Immature natural killer cell (primary cell): ENCODE data around the gene RAD21L1. TPM values are rescaled to one million over a fixed set of nuclear protein-coding genes. Genes with fewer than 3 reads are reported as not detected.
"Not testable (repeated sequence)": the region's sequence is repeated elsewhere in the genome, so short reads cannot be mapped to it uniquely, and the experiment has no call there.

Source experiments
- DNase-seq, 3 donors: peaks; one replicate each; pipeline ENCODE4 v3.0.0; 2022; ENCODE audit warnings: mixed read lengths in 1 of 3
- H3K27ac Mint-ChIP-seq, 6 donors: one replicate each; pipeline ENCODE4 v1.8.0; 2020; ENCODE audit warnings: mixed read lengths in 6 of 6, mild to moderate bottlenecking in 5 of 6, inconsistent platforms in 4 of 6, moderate library complexity in 3 of 6
- H3K27me3 Mint-ChIP-seq, 3 donors: one replicate each; pipeline ENCODE4 v1.8.0; 2020 to 2021; ENCODE audit warnings: low read depth in 3 of 3, mild to moderate bottlenecking in 3 of 3, mixed read lengths in 3 of 3, moderate library complexity in 3 of 3, inconsistent platforms in 1 of 3
- H3K36me3 Mint-ChIP-seq, 3 donors: one replicate each; pipeline ENCODE4 v1.8.0; 2020; ENCODE audit warnings: mixed read lengths in 3 of 3, inconsistent platforms in 2 of 3, mild to moderate bottlenecking in 2 of 3
- H3K4me1 Mint-ChIP-seq, 2 donors: one replicate each; pipeline ENCODE4 v1.8.0; 2020; ENCODE audit warnings: inconsistent platforms in 2 of 2, mild to moderate bottlenecking in 2 of 2, mixed read lengths in 2 of 2, moderate library complexity in 1 of 2
- H3K4me3 Mint-ChIP-seq, 5 donors: one replicate each; pipeline ENCODE4 v1.8.0; 2020; ENCODE audit warnings: mild to moderate bottlenecking in 5 of 5, mixed read lengths in 5 of 5, inconsistent platforms in 3 of 5, moderate library complexity in 3 of 5
- H3K9me3 Mint-ChIP-seq, 6 donors: one replicate each; pipeline ENCODE4 v1.8.0; 2020; ENCODE audit warnings: mild to moderate bottlenecking in 6 of 6, mixed read lengths in 6 of 6, inconsistent platforms in 4 of 6, moderate library complexity in 3 of 6
- polyA plus RNA-seq, 3 donors: library from polyadenylated mRNA; unstranded; fragments of 300-500 nt; fragmentation: Illumina TruSeq; gene quantifications; one replicate each; pipeline ENCODE4 v1.2.3, GENCODE V29; 2021

RAD21L1 gene
- polyA plus RNA-seq, 3 donors from 2014 or later = not detected

DNA sequence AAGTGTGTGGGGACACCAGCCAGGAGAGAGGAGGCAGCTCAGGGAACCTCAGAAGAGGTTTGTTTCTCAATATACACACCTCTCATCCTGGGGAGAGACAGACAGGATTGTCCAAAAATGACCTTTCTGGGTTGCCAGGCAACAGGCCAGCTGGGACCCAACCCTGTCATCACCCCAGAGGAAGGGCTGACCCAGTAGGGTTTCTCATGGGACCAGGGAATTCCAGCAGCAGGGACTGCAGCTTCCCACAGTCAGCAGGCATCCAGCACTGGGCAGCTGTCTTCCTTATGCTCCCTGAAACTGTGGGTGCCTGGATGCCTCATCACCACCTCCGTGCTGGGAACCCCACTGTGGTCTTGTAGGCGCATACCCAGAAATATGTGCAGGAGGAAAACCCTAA is 21.3 kb upstream of the RAD21L1 start:
- no peak for DNase-seq
- Mint-ChIP-seq H3K9me3 (no peaks in the 10 kb centered on the region), H3K4me1 (no peaks in the 10 kb centered on the region), H3K27me3 (peaks cover 0 to 3% (median 2%) of the 10 kb centered on the region in 3 donors), H3K36me3 (no peaks in the 10 kb centered on the region), H3K4me3 (no peak overlapping the region), H3K27ac (no peak overlapping the region)

DNA sequence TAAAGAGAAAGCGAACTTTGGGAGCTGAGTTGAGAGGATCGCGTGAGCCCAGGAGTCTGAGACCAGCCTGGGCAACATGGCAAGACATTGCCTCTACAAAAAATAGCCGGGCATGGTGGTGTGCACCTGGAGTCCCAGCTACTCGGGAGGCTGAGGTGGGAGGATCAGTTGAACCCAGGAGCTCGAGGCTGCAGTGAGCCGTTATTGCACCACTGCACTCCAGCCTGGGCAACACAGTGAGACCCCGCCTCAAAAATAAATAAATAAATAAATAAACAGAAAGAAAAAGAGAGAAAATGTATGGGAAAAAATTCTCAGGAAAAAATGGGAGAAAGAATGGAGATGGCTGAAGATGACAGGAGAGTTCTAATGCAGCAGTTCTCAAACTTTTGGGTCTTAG is 20.0 kb upstream of the RAD21L1 start:
- H3K4me1 Mint-ChIP-seq = no peaks in the 10 kb centered on the region
- peaks cover 0 to 3% (median 2%) of the 10 kb centered on the region in 3 donors for H3K27me3 Mint-ChIP-seq
- DNase-seq = no peak
- H3K36me3 Mint-ChIP-seq = no peaks in the 10 kb centered on the region
- no peaks in the 10 kb centered on the region for H3K9me3 Mint-ChIP-seq
- no peak overlapping the region for H3K4me3 Mint-ChIP-seq
- no peak overlapping the region for H3K27ac Mint-ChIP-seq

DNA sequence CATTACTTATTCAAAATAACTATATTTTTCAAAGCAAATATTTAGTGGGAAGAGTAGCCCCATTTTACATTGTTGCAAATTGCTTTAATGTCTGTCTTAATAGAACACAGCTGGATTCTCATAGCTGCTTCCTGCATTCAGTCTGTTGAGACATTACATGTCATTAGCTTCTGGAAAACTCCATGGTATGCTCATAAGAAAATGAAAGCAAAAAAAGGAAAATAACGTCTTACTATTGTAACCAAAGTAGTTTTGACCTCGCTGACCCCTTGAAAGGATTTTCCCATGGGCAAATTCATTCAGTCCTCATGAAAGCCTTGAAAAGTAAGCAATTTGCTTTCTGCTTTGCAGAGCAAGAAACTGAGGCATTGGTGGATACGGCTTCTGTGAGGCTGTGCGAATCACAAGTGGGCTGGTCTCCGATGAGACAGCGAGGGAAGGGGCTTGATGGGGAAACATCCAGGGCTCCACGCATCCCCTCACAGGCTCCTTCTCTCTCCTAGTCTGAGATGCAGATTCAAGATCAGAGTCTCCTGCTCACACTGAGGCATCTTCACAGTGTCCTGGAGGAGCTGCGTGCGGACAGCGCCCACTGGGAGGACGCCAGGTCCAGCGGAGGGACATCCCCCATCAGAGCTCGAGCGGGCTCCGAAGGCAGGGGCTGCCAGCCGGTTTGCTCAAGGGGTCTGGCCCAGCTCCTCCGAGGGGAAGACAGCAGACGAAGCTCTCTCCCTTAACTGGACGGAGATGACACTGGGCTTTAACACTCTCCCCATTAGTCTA is 19.3 kb upstream of the RAD21L1 start:
- H3K27ac Mint-ChIP-seq = no peak overlapping the region
- no peak for DNase-seq
- no peaks in the 10 kb centered on the region for H3K4me1 Mint-ChIP-seq
- no peak overlapping the region for H3K4me3 Mint-ChIP-seq
- H3K9me3 Mint-ChIP-seq = no peaks in the 10 kb centered on the region
- peaks cover 0 to 3% (median 2%) of the 10 kb centered on the region in 3 donors for H3K27me3 Mint-ChIP-seq
- no peaks in the 10 kb centered on the region for H3K36me3 Mint-ChIP-seq

DNA sequence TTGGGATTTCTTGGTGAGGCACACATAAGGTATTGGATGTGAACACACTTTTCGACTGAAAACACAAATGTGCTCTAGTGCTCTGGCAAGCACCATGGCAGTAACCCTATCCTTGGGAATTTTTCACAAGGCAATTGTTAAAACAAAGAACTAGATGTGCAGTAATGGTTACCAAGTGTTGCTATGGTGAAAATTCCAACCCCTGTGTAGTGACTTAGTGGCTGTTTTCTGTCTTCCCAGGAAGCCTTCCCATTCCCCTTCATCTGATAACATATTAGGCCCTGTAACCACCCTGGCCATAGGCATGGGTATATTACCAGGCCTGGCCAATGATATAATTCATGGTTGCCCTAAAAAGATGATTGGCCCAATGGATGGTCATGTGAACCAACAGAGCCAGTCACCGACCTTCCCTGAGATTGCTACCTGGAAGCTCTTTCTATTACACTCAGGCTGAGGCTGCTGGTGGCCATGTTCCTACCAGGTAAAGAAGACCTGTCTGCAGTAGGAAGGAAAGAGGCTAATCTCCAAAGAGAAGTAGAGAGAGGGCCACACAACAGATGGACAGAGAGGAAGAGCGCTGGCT is 18.5 kb upstream of the RAD21L1 start:
- H3K4me3 Mint-ChIP-seq = no peak overlapping the region

DNA sequence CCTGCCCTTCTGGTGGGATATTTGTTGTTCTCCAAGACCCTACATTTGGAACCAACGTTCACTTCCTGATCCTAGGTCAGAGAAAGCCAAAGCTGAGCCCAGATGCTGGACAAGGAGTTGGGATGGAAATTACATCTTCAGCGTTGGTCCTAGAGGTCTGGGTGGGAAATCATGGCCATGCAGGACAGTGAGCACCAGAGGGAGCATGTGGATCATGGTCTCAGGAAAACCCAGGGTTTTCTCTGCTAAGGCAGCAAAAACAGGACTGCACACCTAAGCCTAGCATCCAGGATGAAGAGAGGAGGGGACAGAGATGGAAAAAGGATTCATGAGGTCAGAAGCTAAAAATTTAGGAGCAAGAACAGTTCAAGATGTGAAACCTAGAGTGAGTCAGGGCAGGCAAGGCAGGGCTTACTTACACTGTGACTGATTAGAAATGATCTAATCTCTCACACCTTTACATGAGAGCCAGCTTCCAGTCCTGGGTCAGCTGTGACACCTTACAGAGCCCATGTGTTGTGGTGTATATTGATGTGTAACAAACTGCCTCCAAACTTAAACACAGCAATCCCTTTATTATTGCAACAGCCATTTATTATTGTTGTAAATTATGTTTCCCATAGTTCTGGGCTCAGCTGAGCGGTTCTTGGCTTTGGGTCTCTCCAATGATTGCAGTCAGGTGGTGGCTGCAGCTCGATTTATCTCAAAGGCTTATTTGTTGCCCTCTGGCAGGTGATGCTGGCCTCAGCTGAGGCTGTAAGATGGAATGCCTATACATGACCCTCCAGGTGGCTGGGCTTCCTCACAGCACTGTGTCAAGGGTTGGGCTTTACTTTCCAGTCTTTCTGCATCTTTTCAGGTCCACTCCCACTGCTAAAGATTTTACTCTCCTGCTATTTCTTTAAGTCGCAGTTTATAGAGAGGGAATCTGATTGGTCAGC is 16.1 kb upstream of the RAD21L1 start:
- no peak overlapping the region for H3K4me3 Mint-ChIP-seq
- H3K27me3 Mint-ChIP-seq = peaks cover 0 to 4% (median 3%) of the 10 kb centered on the region in 3 donors
- no peak for DNase-seq
- H3K9me3 Mint-ChIP-seq = no peaks in the 10 kb centered on the region
- peaks cover 3 to 6% of the 10 kb centered on the region in 2 donors for H3K4me1 Mint-ChIP-seq
- no peak overlapping the region for H3K27ac Mint-ChIP-seq
- no peaks in the 10 kb centered on the region for H3K36me3 Mint-ChIP-seq

More for the DNA sequence above, 18.5 kb upstream of the RAD21L1 start:
- Mint-ChIP-seq H3K27me3 (peaks cover 0 to 6% (median 3%) of the 10 kb centered on the region in 3 donors), H3K27ac (no peak overlapping the region), H3K36me3 (no peaks in the 10 kb centered on the region), H3K9me3 (no peaks in the 10 kb centered on the region), H3K4me1 (no peaks in the 10 kb centered on the region)
- no peak for DNase-seq

GRCh38 chr20:1210501-1210900 is 15.3 kb upstream of the RAD21L1 start:
- no peak overlapping the region for H3K4me3 Mint-ChIP-seq
- peaks cover 3 to 6% of the 10 kb centered on the region in 2 donors for H3K4me1 Mint-ChIP-seq
- peaks cover 0 to 10% (median 5%) of the 10 kb centered on the region in 3 donors for H3K27me3 Mint-ChIP-seq
- no peak for DNase-seq
- H3K36me3 Mint-ChIP-seq = no peaks in the 10 kb centered on the region
- no peak overlapping the region for H3K27ac Mint-ChIP-seq
- no peaks in the 10 kb centered on the region for H3K9me3 Mint-ChIP-seq

- H3K9me3 Mint-ChIP-seq = no peaks in the 10 kb centered on the region
- no peak overlapping the region for H3K4me3 Mint-ChIP-seq
- peaks cover 3 to 6% of the 10 kb centered on the region in 2 donors for H3K4me1 Mint-ChIP-seq
- H3K36me3 Mint-ChIP-seq = no peaks in the 10 kb centered on the region
- DNase-seq = no peak
- no peak overlapping the region for H3K27ac Mint-ChIP-seq
- H3K27me3 Mint-ChIP-seq = peaks cover 0 to 11% (median 5%) of the 10 kb centered on the region in 3 donors
These were observed 13.8 kb upstream of the RAD21L1 start for GRCh38 chr20:1212023-1212422.

DNA sequence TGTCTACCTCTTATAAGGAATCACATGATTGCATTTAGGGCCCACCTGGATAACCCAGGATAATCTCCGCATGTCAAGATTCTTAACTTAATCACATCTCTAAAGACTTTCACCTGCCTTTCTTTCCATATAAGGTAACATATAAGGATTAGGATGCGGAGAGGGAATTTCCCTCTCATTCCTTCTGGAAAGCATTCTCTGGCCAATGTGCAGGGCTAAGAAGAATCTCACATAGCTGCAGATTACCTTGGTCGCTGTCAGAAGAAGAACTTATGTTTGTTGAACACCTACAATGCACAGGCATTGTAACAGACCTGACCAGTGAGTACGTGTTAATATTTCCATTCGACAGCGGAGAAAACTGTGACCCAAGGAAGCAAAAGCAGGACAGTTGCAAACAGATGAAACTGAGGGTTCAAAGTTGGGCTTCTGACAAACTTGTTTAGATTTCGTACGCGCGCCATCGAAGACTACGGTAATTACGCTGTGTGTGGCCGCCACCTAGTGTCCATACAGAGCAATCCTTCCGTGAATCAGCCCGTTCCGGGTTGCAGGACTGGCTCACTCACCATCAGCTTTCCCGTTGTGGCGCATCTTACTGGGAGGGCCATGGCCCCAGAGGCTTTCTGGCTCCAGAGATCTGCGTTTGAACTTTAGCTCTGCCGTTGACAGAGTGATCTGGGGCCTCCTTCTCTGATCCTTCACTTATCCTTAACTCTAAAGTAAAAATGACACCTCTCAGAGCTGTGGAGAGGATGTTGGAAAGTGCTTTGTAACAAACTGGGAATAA is 13.0 kb upstream of the RAD21L1 start:
- Mint-ChIP-seq H3K36me3 (no peaks in the 10 kb centered on the region), H3K27me3 (peaks cover 0 to 11% (median 5%) of the 10 kb centered on the region in 3 donors), H3K9me3 (no peaks in the 10 kb centered on the region), H3K4me3 (no peak overlapping the region), H3K4me1 (peaks cover 3 to 6% of the 10 kb centered on the region in 2 donors), H3K27ac (no peak overlapping the region)
- DNase-seq = peak; percentile 22 to 41 (median 27)

- no peak overlapping the region for H3K4me3 Mint-ChIP-seq
- no peak for DNase-seq
- H3K27me3 Mint-ChIP-seq = peaks cover 0 to 13% (median 4%) of the 10 kb centered on the region in 3 donors
- no peaks in the 10 kb centered on the region for H3K36me3 Mint-ChIP-seq
- no peak overlapping the region for H3K27ac Mint-ChIP-seq
- peaks cover 3 to 6% of the 10 kb centered on the region in 2 donors for H3K4me1 Mint-ChIP-seq
- H3K9me3 Mint-ChIP-seq = no peaks in the 10 kb centered on the region
These were observed 11.0 kb upstream of the RAD21L1 start for GRCh38 chr20:1214838-1215261.

- no peaks in the 10 kb centered on the region for H3K36me3 Mint-ChIP-seq
- no peaks in the 10 kb centered on the region for H3K9me3 Mint-ChIP-seq
- H3K4me1 Mint-ChIP-seq = peaks cover 3 to 6% of the 10 kb centered on the region in 2 donors
- no peak for DNase-seq
- peaks cover 3 to 17% (median 4%) of the 10 kb centered on the region in 3 donors for H3K27me3 Mint-ChIP-seq
- H3K4me3 Mint-ChIP-seq = no peak overlapping the region
- no peak overlapping the region for H3K27ac Mint-ChIP-seq
These were observed 10.3 kb upstream of the RAD21L1 start for GRCh38 chr20:1215386-1216170.

- H3K9me3 Mint-ChIP-seq, H3K4me1 Mint-ChIP-seq, H3K27ac Mint-ChIP-seq, H3K4me3 Mint-ChIP-seq, H3K36me3 Mint-ChIP-seq, DNase-seq: not testable (repeated sequence)
- peaks cover 3 to 17% (median 4%) of the 10 kb centered on the region in 3 donors for H3K27me3 Mint-ChIP-seq
These were observed 9.1 kb upstream of the RAD21L1 start for GRCh38 chr20:1216527-1217427.

- H3K27ac Mint-ChIP-seq = not testable (repeated sequence)
- peaks cover 0 to 12% (median 0%) of the 10 kb centered on the region in 6 donors for H3K9me3 Mint-ChIP-seq
These were observed 3.1 kb upstream of the RAD21L1 start for GRCh38 chr20:1222750-1223149.

More at GRCh38 chr20:1222750-1223149, 3.1 kb upstream of the RAD21L1 start:
- H3K36me3 Mint-ChIP-seq, H3K4me3 Mint-ChIP-seq, DNase-seq: not testable (repeated sequence)
- Mint-ChIP-seq H3K27me3 (peaks cover 4 to 17% (median 5%) of the 10 kb centered on the region in 3 donors), H3K4me1 (peaks cover 11 to 12% of the 10 kb centered on the region in 2 donors)
